Measurements from ENCODE around the gene GLRX. TPM values are rescaled to one million over a fixed set of nuclear protein-coding genes. Genes with fewer than 3 reads are reported as not detected.
A peak's percentile ranks its signal among the peaks of the same experiment; 100 is the strongest.

GLRX gene
- total RNA-seq, 2 donors from 2014 or later: 18.9 to 26.3 TPM

- no peak overlapping the region for H3K9ac ChIP-seq (ENCODE audit: extremely low read depth, low read length, poor library complexity, severe bottlenecking)
- no peaks in the 10 kb centered on the region for H3K27me3 Mint-ChIP-seq (ENCODE audit: insufficient read depth)
- H3K27ac Mint-ChIP-seq: no peak overlapping the region
- peaks cover 27% of the 10 kb centered on the region for H3K4me1 ChIP-seq (ENCODE audit: control insufficient read depth, insufficient read depth, low read length)
- DNase-seq: no peak
- no peaks in the 10 kb centered on the region for H3K36me3 Mint-ChIP-seq (ENCODE audit: low read depth)
- peaks cover 69% of the 10 kb centered on the region for H3K4me1 Mint-ChIP-seq
- H3K36me3 ChIP-seq (ENCODE audit: control insufficient read depth, insufficient read depth, low read length): no peaks in the 10 kb centered on the region
- no peaks in the 10 kb centered on the region for H3K9me3 ChIP-seq (ENCODE audit: control insufficient read depth, low read length)
- 84 to 88% methylated on average over 7 to 8 of the region's 8 CpGs for WGBS, 2 experiments (ENCODE audit: insufficient coverage in 1 of 2, insufficient read length in 1 of 2)
- H3K27ac ChIP-seq (ENCODE audit: low read depth, low read length): no peak overlapping the region
- H3K27me3 ChIP-seq (ENCODE audit: control insufficient read depth, insufficient read depth, low read length, poor library complexity, severe bottlenecking): no peaks in the 10 kb centered on the region
- TF ChIP-seq CTCF (conservative IDR thresholded peaks at IDR 0.05): peak; percentile 59
- H3K4me3 ChIP-seq (ENCODE audit: low read length): no peak overlapping the region
- no peaks in the 10 kb centered on the region for H3K9me3 Mint-ChIP-seq
- H3K4me3 Mint-ChIP-seq: no peak overlapping the region
Observed at GRCh38 chr5:95861864-95862561, 39.5 kb upstream of the GLRX start.

- peaks cover 69% of the 10 kb centered on the region for H3K4me1 Mint-ChIP-seq
- H3K4me1 ChIP-seq (ENCODE audit: control insufficient read depth, insufficient read depth, low read length): peaks cover 28% of the 10 kb centered on the region
- no peaks in the 10 kb centered on the region for H3K36me3 ChIP-seq (ENCODE audit: control insufficient read depth, insufficient read depth, low read length)
- H3K9ac ChIP-seq (ENCODE audit: extremely low read depth, low read length, poor library complexity, severe bottlenecking): no peak overlapping the region
- no peak overlapping the region for H3K27ac Mint-ChIP-seq
- no peaks in the 10 kb centered on the region for H3K36me3 Mint-ChIP-seq (ENCODE audit: low read depth)
- no peak overlapping the region for H3K4me3 Mint-ChIP-seq
- H3K27me3 ChIP-seq (ENCODE audit: control insufficient read depth, insufficient read depth, low read length, poor library complexity, severe bottlenecking): no peaks in the 10 kb centered on the region
- no peak for DNase-seq
- no peaks in the 10 kb centered on the region for H3K9me3 Mint-ChIP-seq
- no peaks in the 10 kb centered on the region for H3K27me3 Mint-ChIP-seq (ENCODE audit: insufficient read depth)
- no peak overlapping the region for H3K27ac ChIP-seq (ENCODE audit: low read depth, low read length)
- H3K9me3 ChIP-seq (ENCODE audit: control insufficient read depth, low read length): no peaks in the 10 kb centered on the region
- 93 to 96% methylated on average over 14 of the region's 14 CpGs for WGBS, 2 experiments (ENCODE audit: insufficient coverage in 1 of 2, insufficient read length in 1 of 2)
- H3K4me3 ChIP-seq (ENCODE audit: low read length): no peak overlapping the region
- TF ChIP-seq CTCF (conservative IDR thresholded peaks at IDR 0.05): no peak
Observed at GRCh38 chr5:95861221-95861863, 38.8 kb upstream of the GLRX start.

- Histone ChIP-seq H3K36me3 (ENCODE audit: control insufficient read depth, insufficient read depth, low read length) (no peaks in the 10 kb centered on the region), H3K9ac (ENCODE audit: extremely low read depth, low read length, poor library complexity, severe bottlenecking) (no peak overlapping the region), H3K27me3 (ENCODE audit: control insufficient read depth, insufficient read depth, low read length, poor library complexity, severe bottlenecking) (no peaks in the 10 kb centered on the region), H3K9me3 (ENCODE audit: control insufficient read depth, low read length) (no peaks in the 10 kb centered on the region), H3K27ac (ENCODE audit: low read depth, low read length) (no peak overlapping the region), H3K4me1 (ENCODE audit: control insufficient read depth, insufficient read depth, low read length) (peaks cover 26% of the 10 kb centered on the region), H3K4me3 (ENCODE audit: low read length) (no peak overlapping the region)
- Mint-ChIP-seq H3K4me1 (peaks cover 63% of the 10 kb centered on the region), H3K27me3 (ENCODE audit: insufficient read depth) (no peaks in the 10 kb centered on the region), H3K27ac (peak overlapping the region; percentile 36), H3K36me3 (ENCODE audit: low read depth) (no peaks in the 10 kb centered on the region), H3K4me3 (no peak overlapping the region), H3K9me3 (no peaks in the 10 kb centered on the region)
- DNase-seq: no peak
- TF ChIP-seq CTCF (conservative IDR thresholded peaks at IDR 0.05): no peak
- WGBS, 2 experiments (ENCODE audit: insufficient coverage in 1 of 2, insufficient read length in 1 of 2): 75 to 80% methylated on average over 1 to 4 of the region's 4 CpGs
Observed at GRCh38 chr5:95859661-95860060, 37.1 kb upstream of the GLRX start.
